Urinary bladder (tissue), 4 donors: ENCODE measurements around the gene PSME2. TPM values are rescaled to one million over a fixed set of nuclear protein-coding genes. Genes with fewer than 3 reads are reported as not detected.
"Not testable (repeated sequence)": the region's sequence is repeated elsewhere in the genome, so short reads cannot be mapped to it uniquely, and the experiment has no call there.

Experiments used
- DNase-seq: peaks from one replicate; pipeline ENCODE4 v3.0.0-alpha.2; 2015; ENCODE audit errors: extremely low spot score
- H3K27ac ChIP-seq: one replicate; pipeline ENCODE4 v1.5.1; 2013; ENCODE audit warnings: low read depth, mild to moderate bottlenecking, moderate library complexity
- H3K36me3 ChIP-seq: one replicate; pipeline ENCODE4 v1.6.1; 2013; ENCODE audit warnings: mild to moderate bottlenecking, moderate library complexity; ENCODE audit not compliant: insufficient read depth
- H3K4me1 ChIP-seq: one replicate; pipeline ENCODE4 v1.6.1; 2013; ENCODE audit warnings: mild to moderate bottlenecking, moderate library complexity; ENCODE audit not compliant: insufficient read depth
- H3K4me3 ChIP-seq: one replicate; pipeline ENCODE4 v1.5.1; 2013; ENCODE audit warnings: low read depth, low read length
- WGBS: extraction: QIAGEN DNeasy Blood & Tissue Kit; methylation state at CpG from one replicate; pipeline ENCODE4 v1.1.7; 2013; 5-methylcytosine and 5-hydroxymethylcytosine counted together
- polyA plus RNA-seq: library from polyadenylated mRNA; stranded (reverse); fragments of 200-250 nt; gene quantifications from one replicate; pipeline ENCODE4 v1.2.3, GENCODE V29; 2013
- total RNA-seq: library from RNA; depleted of rRNA; stranded (reverse); fragments of >200 nt; gene quantifications from one replicate; pipeline ENCODE4 v1.2.3, GENCODE V29; 2014
- donor health status: healthy with polysubstance abuse.
- donor health status: healthy.

The PSME2 gene
- total and polyA plus RNA-seq, 2 donors = 67.9 to 97.7 TPM

- Histone ChIP-seq H3K4me1 (peaks cover 2% of the 10 kb centered on the region), H3K27ac (peak within 1 kb of the TSS; percentile 98), H3K36me3 (peaks cover 3% of the 10 kb centered on the region), H3K4me3 (peak within 1 kb of the TSS; percentile 59)
- peak; percentile 99 for DNase-seq
- under 1% methylated on average over 65 of the region's 65 CpGs for WGBS
These were observed 31.6 kb downstream of the PSME2 start, which contains the start of the genes DCAF11 and NRL for GRCh38 chr14:24114532-24115421. DCAF11 (plus strand) TSS chr14:24114777; CDS start chr14:24115595, 818 bp downstream. NRL (minus strand) TSS chr14:24114949; CDS start chr14:24082848, 32,101 bp downstream.

- H3K27ac ChIP-seq = peak overlapping the region; percentile 98
- WGBS = under 1% methylated on average over 42 of the region's 42 CpGs
- H3K4me1 ChIP-seq = peaks cover 2% of the 10 kb centered on the region
- peak overlapping the region; percentile 50 for H3K4me3 ChIP-seq
- peak; percentile 78 for DNase-seq
- peaks cover 3% of the 10 kb centered on the region for H3K36me3 ChIP-seq
These were observed 32.4 kb downstream of the PSME2 start for GRCh38 chr14:24113801-24114531.

GRCh38 chr14:24113379-24113800 is 33.0 kb downstream of the PSME2 start:
- WGBS = 16% methylated on average over 15 of the region's 15 CpGs
- Histone ChIP-seq H3K27ac (peak overlapping the region; percentile 98), H3K36me3 (peaks cover 3% of the 10 kb centered on the region), H3K4me1 (peaks cover 2% of the 10 kb centered on the region), H3K4me3 (peak overlapping the region; percentile 50)
- DNase-seq = no peak

GRCh38 chr14:24110523-24110922 is 35.9 kb downstream of the PSME2 start:
- Histone ChIP-seq H3K4me1 (no peaks in the 10 kb centered on the region), H3K36me3 (no peaks in the 10 kb centered on the region), H3K27ac (no peak overlapping the region), H3K4me3 (no peak overlapping the region)
- 67% methylated on average over 1 of the region's 1 CpG for WGBS
- no peak for DNase-seq

- no peak for DNase-seq
- whole genome bisulfite sequencing = 84% methylated on average over 9 of the region's 9 CpGs
- no peak overlapping the region for H3K4me3 ChIP-seq
These were observed 36.4 kb downstream of the PSME2 start for GRCh38 chr14:24110060-24110459.

GRCh38 chr14:24108336-24108874 is 38.0 kb downstream of the PSME2 start:
- Histone ChIP-seq H3K4me1 (no peaks in the 10 kb centered on the region), H3K4me3 (no peak overlapping the region), H3K27ac (no peak overlapping the region), H3K36me3 (no peaks in the 10 kb centered on the region)
- no peak for DNase-seq
- WGBS = 49% methylated on average over 5 of the region's 5 CpGs

More at GRCh38 chr14:24110060-24110459, 36.4 kb downstream of the PSME2 start:
- Histone ChIP-seq H3K4me1 (no peaks in the 10 kb centered on the region), H3K27ac (no peak overlapping the region), H3K36me3 (no peaks in the 10 kb centered on the region)

GRCh38 chr14:24106672-24107271 is 39.6 kb downstream of the PSME2 start:
- no peaks in the 10 kb centered on the region for H3K36me3 ChIP-seq
- no peak overlapping the region for H3K4me3 ChIP-seq
- no peaks in the 10 kb centered on the region for H3K4me1 ChIP-seq
- 81% methylated on average over 4 of the region's 4 CpGs for WGBS
- DNase-seq = no peak
- no peak overlapping the region for H3K27ac ChIP-seq

- not testable (repeated sequence) for H3K4me1 ChIP-seq, H3K36me3 ChIP-seq, H3K27ac ChIP-seq, H3K4me3 ChIP-seq, DNase-seq
- 90% methylated on average over 8 of the region's 8 CpGs for WGBS
These were observed 40.7 kb downstream of the PSME2 start for GRCh38 chr14:24105609-24106239.

- WGBS = 93% methylated on average over 13 of the region's 13 CpGs
- Histone ChIP-seq H3K4me1 (no peaks in the 10 kb centered on the region), H3K4me3 (no peak overlapping the region), H3K36me3 (no peaks in the 10 kb centered on the region), H3K27ac (no peak overlapping the region)
- no peak for DNase-seq
These were observed 43.0 kb downstream of the PSME2 start for GRCh38 chr14:24103451-24103850.

GRCh38 chr14:24102357-24103048 is 43.9 kb downstream of the PSME2 start:
- no peak overlapping the region for H3K27ac ChIP-seq
- DNase-seq = no peak
- H3K4me1 ChIP-seq = no peaks in the 10 kb centered on the region
- no peak overlapping the region for H3K4me3 ChIP-seq
- no peaks in the 10 kb centered on the region for H3K36me3 ChIP-seq
- WGBS = 93% methylated on average over 7 of the region's 7 CpGs

GRCh38 chr14:24100982-24101494 is 45.4 kb downstream of the PSME2 start:
- Histone ChIP-seq H3K4me1 (no peaks in the 10 kb centered on the region), H3K36me3 (no peaks in the 10 kb centered on the region), H3K27ac (no peak overlapping the region), H3K4me3 (no peak overlapping the region)
- no peak for DNase-seq
- 96% methylated on average over 3 of the region's 3 CpGs for WGBS

GRCh38 chr14:24100197-24100981 is 46.0 kb downstream of the PSME2 start:
- no peak for DNase-seq
- no peak overlapping the region for H3K27ac ChIP-seq
- WGBS = 85% methylated on average over 4 of the region's 4 CpGs
- no peaks in the 10 kb centered on the region for H3K36me3 ChIP-seq
- H3K4me1 ChIP-seq = no peaks in the 10 kb centered on the region
- H3K4me3 ChIP-seq = no peak overlapping the region
